Stimulated activated CD8-positive, alpha-beta memory T cell treated with anti-CD3 and anti-CD28 coated beads, Interleukin-15, amount 100 ng/mL, for 24 hours (primary cell): ENCODE measurements around the gene PTGES2.

Source experiments
- DNase-seq: peaks from one replicate; pipeline ENCODE4 v3.0.0-alpha.2; 2020; ENCODE audit warnings: low read depth

Gene PTGES2

DNA sequence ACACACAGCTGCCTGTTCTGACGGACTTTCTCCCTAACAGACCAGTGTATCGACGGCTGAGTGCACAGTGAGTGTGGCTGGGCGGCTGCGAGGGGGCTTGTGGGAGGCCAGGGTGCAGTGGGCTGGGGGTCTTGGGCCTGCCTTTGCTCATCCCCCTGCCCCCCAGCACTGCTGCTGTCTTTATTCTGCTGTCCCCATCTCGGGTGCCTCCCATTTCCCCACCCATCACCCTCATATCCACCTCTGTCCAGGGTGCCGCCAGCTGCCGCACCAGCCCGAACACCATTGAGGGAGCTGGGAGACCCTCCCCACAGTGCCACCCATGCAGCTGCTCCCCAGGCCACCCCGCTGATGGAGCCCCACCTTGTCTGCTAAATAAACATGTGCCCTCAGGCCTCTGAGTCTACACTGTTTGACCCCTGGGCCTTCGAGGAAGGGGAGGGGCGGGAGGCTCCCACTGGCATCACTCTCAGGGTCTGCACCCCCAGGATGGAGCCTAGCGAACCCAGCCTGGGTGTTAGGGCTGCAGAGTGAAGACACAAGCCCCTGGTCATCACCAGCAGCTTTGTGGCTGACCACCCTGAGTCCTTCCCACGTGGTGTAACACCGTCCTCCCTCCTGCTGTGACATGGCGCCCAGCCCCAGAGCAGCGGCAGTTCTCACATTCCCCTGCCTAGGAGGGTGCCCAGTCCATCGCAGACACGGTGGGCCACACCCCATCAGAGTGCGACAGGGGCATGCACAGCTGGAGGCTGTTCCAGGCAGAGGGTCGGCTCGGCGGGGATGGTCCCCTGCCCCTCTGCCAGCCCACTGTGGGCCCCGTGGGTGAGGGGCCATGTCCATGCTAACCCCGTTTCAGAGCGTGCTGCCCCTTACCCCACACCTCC, 25.8 kb upstream of the PTGES2 start:
- no peak for DNase-seq

DNA sequence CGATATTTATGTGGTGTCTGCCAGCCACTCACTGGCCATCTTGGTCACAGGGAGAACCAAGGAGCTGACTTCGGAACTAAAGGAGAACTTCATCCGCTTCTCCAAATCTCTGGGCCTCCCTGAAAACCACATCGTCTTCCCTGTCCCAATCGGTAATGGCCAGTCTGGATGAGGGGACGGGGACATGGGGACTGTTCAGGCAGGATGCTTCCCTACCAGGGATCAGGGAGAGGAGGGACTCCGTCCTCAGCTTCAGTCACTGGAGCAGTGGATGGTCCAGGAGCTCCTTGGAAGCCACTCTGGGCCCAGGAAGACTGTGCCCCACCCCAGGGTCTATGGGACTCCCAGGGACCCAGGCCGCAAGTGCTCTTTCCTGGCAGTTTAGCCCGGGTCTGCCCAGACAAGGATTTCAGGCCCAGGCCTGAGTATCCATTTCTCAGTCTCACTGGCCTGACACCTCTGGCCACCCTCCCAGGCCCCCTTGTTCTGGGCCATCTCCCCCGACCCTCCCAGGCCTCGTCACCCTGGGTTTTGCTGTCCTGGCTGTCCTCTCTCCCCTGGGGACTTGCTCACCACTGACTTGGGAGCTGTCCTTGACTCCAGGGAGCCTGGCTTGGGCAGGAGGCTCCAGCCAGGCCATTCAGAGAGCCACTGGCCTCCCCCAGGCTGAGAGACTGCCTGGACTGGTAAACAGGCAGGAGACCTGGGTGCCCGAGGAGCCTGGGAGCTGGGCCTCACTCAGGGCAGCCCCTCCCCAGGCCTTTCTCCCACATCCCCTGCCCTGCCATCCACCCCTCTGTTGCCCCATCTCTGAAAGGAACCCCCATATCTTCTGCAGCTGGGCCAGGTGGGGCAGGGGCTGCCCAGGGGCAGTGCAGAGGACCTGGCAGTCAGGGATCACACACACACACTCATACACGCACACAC, 24.9 kb upstream of the PTGES2 start:
- DNase-seq = no peak

DNA sequence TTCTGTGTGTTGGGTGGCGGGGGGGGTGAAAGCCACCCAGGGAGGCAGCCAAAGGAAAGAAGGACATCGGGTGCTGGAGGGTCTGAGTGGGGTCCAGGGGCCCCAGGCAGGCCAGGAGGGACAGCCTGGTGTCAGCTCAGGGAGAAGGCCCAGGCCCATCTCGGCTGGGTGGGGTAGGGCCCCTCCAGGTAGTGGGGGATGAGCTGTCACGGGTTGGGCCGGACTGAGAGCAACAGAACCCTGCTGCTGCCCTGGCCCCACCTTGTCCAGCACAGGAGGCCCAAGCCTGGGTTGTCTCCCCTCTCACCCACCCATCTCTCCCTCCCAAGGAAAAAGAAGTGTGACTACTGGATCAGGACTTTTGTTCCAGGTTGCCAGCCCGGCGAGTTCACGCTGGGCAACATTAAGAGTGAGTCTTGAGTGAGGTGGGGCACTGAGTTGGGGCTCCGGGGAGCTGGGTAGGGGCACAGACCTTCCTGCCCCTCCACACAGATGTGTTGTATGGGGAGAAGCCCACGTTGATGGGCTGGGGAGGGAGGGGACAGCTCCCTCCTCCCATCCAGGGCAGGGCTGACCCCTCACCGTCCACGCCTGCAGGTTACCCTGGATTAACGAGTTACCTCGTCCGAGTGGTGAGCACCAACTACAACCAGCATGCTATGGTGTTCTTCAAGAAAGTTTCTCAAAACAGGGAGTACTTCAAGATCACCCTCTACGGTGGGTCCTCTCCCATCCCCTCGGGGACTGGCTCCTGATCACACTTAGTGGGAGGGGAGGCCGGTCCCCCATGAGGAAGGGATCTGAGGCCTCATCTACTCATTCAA, 24.0 kb upstream of the PTGES2 start:
- no peak for DNase-seq

DNA sequence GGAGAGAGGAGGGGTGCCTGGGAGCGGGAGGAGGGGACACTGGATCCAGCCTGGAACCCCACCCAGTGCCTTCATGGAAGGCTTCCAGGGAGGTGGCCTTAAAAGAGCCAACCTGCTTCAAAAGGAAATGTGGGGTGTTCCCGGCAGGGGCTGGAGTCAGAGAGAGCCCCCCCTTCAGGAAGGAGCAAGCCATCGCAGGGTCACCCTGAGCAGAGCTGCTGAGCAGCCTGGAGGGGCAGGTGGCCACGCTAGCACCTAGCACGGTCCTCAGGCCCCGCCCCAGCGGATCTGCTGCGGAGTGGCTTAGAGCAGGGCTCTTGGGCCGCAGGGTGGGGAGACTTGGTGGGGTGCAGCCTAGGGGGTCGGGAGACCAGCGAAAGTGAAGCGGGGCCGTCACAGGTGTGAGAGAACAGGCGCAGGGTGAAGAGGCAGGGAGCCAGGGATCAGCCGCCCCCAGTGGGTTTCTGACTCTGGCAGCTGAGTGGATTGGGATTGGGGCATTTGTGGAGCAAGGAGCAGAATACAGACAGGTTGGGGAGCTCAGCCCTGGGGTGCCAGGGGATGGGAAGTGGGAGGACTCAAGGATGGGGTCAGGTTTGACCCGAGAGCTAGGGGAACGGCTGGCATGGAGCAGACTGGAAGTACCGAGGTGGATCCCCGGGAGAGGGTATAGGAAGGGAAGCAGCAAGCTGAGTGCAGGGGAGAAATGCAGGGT, 23.2 kb upstream of the PTGES2 start:
- DNase-seq = no peak

DNA sequence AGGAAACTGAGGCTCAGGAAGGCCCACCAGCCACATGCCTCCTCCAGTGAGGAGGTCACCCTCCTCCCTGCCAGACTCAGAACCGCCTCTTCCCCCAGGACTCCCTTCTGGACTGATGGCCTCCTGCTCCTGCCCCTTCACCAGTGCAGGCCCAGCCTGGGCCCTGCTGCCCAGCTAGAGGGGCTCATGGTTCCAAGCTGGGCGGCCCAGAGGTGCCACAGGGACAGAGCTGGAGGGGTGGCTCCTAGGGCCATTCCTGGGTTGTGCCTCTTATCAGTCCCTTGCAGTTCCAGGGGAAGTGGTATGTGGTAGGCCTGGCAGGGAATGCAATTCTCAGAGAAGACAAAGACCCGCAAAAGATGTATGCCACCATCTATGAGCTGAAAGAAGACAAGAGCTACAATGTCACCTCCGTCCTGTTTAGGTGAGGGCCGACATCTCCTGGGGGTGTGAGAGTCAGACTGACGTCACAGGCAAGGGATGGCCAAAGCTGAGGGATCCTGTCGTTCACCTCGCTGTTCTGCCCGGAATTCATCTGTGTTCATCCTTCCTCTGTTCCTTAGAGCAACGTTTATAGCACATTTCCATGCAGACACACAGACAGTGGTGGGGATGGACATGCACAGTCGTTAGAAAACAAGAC, 22.5 kb upstream of the PTGES2 start:
- DNase-seq = no peak

DNA sequence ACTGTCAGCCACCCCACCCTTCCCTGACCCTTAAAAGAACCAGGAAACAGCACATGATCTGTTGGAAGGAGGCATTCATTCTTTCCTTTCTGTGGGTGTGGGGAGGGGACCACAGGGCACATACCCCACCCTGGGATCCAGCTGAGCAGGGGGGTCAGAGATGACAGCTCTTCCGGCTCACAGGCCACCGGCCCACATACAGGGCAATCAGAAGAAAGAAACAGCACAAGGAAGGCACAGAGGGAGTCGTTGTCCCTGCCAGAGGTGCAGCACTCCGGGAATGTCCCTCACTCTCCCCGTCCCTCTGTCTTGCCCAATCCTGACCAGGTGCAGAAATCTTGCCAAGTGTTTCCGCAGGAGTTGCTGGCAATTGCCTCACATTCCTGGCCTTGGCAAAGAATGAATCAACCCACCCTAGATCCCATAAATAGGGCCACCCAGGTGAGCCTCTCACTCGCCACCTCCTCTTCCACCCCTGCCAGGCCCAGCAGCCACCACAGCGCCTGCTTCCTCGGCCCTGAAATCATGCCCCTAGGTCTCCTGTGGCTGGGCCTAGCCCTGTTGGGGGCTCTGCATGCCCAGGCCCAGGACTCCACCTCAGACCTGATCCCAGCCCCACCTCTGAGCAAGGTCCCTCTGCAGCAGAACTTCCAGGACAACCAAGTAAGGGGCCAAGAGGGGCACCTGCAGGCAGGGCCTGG, 21.6 kb upstream of the PTGES2 start, which contains the start of gene LCN2:
TSS of gene LCN2 (plus strand) at position 453 of the 701 bp plus-strand sequence. CDS start at position 526, 73 bp downstream.
- no peak for DNase-seq

DNA sequence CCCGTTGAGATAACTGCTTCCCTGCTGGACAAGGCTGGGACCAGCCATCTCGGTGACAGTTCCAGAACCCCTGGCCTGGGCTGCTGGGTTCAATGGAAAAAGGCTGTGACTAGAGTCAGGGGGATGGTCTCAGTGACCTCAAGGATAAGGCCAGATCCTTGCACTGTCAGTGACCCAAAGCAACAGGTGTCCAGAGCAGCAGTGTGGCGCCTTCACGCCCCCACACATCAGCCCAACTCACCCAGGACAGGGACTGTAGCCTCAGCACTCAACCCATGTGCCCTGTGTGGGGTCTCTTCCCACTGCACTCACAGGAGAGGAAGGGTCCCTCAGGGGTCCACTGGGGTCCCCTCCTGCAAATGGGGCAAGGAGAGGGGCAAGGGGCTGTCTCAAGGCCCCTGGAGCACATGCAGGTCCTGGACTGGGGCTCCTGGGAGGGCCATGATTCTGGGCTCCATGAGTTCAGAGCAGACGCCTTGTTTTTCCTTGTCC, 21.0 kb upstream of the PTGES2 start:
- no peak for DNase-seq

DNA sequence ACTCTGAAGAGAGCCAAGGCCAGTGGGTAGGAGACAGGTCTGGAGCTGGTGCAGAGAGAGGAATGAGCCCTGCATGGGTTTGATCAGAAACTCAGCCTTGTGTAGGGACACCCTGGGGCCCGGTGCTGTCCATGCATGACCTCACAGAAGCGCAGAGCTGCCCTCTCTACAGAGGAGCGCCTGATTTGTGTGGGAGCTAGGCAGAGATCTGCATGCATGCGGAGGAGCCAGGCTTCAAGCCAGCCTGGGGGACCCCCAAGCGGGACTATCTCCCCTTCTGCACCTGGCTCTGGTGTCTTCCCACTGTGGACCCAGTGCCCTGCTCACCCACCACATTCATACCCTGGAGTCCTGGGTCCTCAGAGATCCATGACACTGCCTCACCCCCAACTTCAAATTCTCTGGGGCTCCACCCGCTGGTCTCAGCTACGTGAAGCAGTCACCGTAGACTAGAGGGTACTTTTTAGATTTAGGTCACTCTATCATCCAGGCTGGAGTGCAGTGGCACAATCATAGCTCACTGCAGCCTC, 19.1 kb upstream of the PTGES2 start:
- DNase-seq = no peak

DNA sequence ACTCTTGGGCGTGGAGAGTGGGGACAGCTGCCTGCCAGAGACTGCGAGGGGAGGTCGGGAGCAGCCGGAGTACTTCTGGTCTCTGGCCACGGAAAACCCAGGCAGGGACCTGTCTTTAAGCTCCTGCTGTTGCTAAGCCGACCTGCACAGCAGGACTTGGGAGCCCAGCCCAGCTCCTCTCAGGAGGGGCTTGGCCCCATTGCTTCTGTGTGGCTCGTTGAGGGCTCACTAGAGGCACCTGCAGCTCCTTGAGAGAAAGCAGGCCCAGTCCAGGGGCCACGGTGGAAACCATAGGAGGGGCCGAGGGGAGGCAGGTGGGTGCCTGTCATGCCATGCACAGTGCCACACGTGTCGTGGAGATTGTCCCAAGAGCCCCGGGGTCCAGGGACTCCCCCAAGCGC, 18.4 kb upstream of the PTGES2 start:
- DNase-seq = no peak

DNA sequence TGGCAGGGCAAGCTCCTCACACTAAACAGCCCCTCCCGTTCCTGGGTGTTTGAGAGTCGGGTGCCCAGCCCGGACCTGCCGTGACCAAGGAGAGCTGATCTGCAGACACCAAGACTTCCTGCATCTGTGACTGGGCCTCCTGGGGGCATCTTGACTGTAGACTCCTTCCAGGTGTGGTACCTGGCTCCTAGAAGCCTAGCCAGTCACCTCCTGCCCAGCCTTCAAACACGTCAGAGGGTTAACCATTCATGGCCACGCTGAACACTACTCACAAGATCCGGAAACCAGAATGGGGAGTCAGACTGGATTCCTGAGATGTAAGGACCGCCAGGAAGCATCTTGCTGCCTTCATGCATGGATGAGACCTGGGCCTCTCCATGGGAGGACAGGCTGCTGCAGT, 18.0 kb upstream of the PTGES2 start:
- no peak for DNase-seq

DNA sequence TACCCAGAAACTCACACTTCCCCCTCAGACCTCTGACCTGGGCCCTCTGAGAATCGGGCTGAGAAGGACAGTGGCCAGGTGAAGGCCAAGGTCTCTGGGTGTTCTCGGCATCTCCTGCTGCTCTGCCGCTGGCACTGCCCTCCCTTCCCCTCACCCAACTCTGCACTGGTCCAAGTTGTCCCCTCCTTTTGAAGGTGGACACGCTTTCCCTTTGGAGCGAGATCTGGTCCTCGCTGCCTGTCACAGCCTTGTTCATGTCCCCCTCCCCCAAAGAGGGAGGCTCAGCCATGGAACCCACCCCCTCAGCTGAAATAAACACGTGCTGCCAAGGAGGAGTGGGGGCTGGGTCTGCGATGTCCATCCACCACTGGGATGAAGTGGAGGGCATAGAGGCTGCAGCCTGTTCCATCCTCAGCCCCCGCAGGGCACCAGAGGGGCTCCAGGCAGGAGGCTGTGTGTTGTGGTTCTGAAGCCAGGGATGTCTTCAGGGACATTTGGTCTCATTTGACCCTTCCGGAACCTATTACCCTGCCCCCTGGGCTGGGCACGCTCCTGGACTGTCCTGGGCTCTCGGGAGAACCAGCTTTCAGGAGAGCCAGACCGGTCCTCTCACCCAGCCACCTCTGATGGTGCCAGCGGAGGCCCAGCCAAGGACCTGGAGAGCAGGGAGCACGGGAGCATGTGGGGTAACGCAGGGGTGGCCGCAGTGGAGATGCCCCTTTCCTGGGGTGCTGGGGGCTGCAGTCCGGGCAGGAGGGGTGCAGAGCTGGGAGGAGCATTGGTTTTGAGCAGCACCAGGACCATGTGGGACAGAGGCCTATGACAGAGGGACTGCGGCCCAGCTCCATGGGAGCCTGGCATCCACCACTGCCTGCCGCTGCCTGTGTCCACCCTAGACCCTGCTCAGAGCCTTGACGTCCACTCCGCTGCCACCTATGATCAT, 17.0 kb upstream of the PTGES2 start:
- DNase-seq = no peak

DNA sequence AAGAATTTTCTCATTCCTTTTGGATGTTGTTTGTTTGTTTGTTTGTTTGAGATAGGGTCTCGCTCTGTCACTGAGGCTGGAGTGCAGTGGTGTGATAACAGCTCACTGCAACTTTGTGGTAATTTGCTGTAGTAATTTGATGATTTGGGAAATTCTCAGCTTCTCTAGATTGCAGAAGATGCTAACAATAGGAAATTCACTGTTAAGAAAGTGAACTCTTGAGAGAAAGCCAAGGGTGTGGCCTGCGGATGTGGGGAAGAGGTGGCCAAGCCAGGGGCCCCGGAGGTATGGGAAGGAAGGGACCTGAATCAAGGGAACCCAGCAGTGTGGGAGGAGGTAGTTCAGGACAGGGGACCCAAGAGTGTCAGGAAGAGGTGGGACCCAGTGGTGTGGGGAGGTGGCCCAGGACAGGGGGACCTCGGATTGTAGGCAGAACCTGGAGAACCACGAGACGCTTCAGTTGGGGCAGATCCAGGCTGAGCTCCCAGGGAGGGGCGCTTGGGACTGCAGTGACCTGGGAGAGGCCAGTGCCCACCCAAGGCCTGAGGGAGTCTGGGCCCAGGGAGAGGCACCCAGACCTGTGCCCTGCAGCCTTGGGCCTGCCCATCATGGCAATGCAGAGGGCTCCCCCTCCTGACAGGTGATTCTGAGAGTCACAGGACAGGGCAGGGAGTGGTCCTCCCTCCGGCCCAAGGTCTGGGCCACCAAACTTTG, 16.2 kb upstream of the PTGES2 start:
- no peak for DNase-seq

DNA sequence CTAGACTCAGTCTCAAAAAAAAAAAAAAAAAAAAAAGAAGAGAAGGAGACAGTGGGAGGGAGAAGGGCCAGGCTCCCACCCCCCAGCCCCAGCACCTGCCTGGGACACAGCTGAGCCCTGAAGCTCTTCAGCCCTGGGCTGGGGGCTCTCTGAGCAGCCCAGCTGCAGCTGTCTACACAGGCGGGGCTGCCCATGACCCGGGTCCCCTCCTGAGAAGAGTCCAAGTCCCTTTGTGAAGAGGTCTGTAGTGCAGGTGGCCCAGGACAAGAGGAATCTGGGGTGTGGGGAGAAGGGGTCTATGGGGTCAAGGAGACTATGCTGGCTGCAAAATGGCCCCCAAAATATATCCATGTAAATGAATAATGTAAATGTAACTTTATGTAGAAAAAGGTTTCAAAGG, 15.1 kb upstream of the PTGES2 start:
- DNase-seq = no peak

DNA sequence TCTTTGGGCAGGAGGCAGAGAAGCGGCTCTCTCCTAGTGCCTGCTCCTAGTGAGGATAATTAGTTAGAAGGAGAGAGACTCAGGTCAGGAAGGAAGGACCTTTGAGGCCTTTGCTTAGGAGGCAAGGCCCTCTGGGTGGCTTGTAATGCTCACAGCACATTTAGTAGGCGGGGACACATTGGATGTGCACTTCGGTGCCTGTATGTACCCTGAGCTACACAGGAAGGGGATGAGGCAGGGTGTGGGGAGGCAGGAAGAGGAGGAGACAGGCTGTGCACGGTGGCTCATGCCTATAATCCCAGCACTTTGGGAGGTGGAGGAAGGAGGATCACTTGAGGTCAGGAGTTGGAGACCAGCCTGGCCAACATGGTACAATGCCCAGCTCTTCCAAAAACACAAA, 14.5 kb upstream of the PTGES2 start:
- DNase-seq = no peak

DNA sequence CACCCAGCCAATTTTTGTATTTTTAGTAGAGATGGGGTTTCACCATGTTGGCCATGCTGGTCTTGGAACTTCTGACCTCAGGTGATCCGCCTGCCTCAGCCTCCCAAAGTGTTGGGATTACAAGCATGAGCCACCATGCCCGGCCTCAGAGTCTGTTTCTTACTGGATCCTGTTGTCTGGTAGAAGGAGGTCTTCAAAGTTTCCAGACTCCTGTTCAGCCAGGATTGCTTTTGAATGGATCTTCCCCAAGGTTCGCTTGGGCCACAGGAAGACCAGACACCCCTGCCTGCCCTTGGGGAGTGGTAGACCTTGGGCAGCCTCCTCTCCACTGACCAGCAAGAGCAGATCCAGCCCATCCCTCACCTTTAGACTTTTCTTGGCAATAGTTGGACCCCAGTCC, 14.1 kb upstream of the PTGES2 start:
- DNase-seq = no peak

DNA sequence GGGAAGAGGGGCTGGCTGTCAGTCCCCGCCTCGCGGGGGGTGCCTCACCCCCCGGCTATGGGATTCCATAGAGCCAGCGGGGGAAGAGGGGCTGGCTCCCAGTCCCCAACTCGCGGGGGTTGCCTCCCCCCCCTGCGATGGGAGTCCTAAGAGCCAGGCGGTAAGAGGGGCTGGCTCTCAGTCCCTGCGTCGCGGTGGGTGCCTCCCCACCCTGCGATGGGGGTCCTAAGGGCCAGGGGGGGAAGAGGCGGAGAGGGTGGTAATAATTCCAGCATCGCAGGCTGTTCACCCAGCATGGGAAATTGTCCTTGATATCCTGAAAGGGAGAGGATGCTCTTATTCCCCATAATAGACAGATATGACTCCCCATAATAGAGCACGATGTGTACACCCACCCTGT, 12.1 kb upstream of the PTGES2 start:
- DNase-seq = no peak

DNA sequence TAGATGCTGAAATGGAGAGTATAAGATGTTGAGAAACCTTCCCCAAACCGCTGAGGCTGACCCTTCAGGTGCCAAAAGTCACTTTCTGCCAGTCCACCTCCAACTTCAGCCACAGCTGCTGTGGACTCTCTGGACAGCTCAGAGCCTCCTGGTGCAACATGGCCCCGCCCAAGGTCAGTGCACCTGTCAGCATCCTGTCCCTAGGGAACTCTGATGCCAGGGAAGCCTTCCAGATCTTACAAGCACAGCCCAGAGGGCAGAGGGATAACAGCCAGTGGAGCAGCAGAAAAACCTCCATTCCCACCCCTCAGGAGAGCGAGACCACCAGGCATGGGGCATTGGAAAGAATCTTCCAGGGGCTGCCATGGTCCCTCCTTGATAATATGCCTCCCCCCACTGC, 10.5 kb upstream of the PTGES2 start:
- no peak for DNase-seq
